ENCODE results near the gene PKP4. TPM values are rescaled to one million over a fixed set of nuclear protein-coding genes. Genes with fewer than 3 reads are reported as not detected.

The PKP4 gene
- total RNA-seq, 1 donor from 2014 or later, result 41.6 TPM

DNA sequence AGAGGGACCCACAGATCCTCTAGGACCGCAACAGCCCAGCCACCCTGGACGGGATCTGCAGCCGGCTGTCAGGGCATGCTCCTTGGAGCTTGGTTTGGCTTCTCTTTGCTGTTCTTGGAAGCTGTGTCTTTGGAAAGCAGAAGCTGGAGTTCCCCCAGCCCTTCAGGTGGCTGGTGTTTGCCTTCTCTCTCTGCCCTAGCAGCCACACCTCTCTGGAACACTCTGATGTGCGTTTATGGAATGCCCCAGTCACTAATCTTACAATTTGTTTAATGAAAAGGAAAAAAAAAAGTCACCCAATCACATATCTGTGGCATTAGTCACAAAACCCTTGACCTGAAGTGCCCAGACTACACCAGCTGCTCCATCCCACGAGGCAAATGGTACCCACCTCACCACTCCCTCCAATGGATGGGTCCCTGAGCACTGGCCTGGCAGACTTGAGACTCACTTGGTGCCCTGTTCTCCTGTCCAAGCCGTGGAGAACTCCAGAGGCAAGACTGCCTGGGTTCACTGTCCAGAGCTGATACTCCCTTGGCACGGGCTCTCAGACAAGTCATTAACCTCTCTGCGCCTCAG, 268.1 kb downstream of the PKP4 start:
- Histone ChIP-seq H3K36me3 (ENCODE audit: control insufficient read depth, insufficient read depth, low read length) (no peaks in the 10 kb centered on the region), H3K27me3 (ENCODE audit: control insufficient read depth, insufficient read depth, low read length) (no peaks in the 10 kb centered on the region), H3K4me3 (ENCODE audit: low read depth, low read length) (no peak overlapping the region)
- FAIRE-seq (no peak), DNase-seq (ENCODE audit: low read depth) (peak; percentile 56)
- TF ChIP-seq, protein P1, sequence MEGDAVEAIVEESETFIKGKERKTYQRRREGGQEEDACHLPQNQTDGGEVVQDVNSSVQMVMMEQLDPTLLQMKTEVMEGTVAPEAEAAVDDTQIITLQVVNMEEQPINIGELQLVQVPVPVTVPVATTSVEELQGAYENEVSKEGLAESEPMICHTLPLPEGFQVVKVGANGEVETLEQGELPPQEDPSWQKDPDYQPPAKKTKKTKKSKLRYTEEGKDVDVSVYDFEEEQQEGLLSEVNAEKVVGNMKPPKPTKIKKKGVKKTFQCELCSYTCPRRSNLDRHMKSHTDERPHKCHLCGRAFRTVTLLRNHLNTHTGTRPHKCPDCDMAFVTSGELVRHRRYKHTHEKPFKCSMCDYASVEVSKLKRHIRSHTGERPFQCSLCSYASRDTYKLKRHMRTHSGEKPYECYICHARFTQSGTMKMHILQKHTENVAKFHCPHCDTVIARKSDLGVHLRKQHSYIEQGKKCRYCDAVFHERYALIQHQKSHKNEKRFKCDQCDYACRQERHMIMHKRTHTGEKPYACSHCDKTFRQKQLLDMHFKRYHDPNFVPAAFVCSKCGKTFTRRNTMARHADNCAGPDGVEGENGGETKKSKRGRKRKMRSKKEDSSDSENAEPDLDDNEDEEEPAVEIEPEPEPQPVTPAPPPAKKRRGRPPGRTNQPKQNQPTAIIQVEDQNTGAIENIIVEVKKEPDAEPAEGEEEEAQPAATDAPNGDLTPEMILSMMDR (IDR thresholded peaks at IDR 0.05; ENCODE audit: insufficient read depth, low read length, severe bottlenecking), result no peak

DNA sequence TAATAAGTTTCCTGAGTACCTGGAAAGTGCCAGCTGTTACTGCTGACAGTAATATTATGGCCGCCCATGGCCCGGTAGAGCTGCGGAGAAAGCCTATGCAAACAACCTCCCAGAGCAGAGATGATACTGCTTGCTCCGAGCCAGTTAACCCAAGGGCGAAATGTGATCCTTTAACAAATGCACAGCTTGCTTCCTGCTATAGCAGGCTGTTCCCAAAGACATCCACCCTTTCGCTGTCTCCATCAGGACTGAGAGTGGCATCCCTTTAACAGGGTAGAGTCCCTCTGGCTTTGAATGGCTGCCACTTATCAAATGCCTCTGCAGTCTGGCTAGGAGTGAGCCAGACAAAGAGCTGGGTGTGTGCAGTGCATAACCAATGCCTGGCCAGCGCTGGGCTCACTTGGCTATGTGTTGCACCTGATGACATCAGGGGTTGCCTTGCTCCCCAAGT, 268.7 kb downstream of the PKP4 start:
- no peaks in the 10 kb centered on the region for H3K36me3 ChIP-seq (ENCODE audit: control insufficient read depth, insufficient read depth, low read length)
- H3K27me3 ChIP-seq (ENCODE audit: control insufficient read depth, insufficient read depth, low read length), result no peaks in the 10 kb centered on the region
- TF ChIP-seq, protein P1 (IDR thresholded peaks at IDR 0.05; ENCODE audit: insufficient read depth, low read length, severe bottlenecking), result no peak
- DNase-seq (ENCODE audit: low read depth) (no peak), FAIRE-seq (no peak)
- H3K4me3 ChIP-seq (ENCODE audit: low read depth, low read length), result no peak overlapping the region

DNA sequence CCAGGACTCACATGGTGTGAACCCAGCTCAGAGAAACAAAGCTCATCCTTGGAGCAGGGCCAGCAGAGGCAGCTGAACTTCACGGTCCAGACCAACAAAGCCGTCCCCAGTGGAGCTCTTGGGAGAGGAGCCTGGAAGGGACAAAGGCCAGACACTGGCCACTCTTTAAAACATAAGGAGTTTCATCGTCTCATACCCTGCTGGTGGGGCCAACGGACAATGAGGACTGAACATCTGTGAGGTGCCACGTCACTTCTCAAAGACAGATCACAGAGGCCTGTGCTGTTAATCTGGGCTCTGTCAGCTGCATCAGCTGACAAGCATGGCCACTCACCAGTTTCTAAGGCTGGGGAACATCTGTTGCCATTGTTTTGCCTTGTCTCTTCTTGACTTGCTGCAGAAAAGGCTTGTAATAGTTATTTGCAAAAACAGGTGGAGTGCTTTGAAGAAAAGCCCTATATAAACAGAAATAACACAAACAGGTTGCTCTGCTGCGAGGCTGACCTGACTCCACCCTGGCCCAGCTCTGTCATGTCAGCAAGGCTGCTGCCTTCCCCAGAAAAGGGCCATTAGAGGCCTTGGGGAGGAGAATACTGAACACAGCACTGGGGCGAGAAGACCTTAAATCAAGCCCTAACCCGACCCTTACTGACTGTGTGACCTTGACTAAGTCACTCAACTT, 270.3 kb downstream of the PKP4 start:
- DNase-seq (ENCODE audit: low read depth), result no peak
- H3K4me3 ChIP-seq (ENCODE audit: low read depth, low read length), result no peak overlapping the region
- TF ChIP-seq, protein P1 (IDR thresholded peaks at IDR 0.05; ENCODE audit: insufficient read depth, low read length, severe bottlenecking), result no peak
- no peaks in the 10 kb centered on the region for H3K36me3 ChIP-seq (ENCODE audit: control insufficient read depth, insufficient read depth, low read length)
- FAIRE-seq, result peak; percentile 83
- H3K27me3 ChIP-seq (ENCODE audit: control insufficient read depth, insufficient read depth, low read length), result no peaks in the 10 kb centered on the region

DNA sequence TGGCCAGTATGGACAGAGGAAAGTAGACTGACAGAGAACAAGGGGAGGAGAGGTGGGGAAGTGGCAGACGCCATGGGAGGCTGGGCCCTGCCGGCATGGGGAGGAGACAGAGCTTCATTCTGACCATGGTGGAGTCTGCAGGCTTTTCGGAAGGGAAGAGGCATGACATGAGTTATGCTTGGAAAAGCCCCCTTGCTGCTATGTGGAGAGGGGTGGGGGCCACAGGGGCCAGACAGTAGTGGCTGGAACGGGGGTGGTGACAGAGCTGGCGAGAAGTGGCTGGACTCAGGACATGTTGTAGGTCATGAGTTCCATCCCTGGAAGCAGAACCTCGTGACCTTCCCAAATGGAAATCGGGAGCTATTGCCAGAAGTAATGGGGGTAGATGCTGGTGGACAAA, 271.7 kb downstream of the PKP4 start:
- TF ChIP-seq, protein P1 (IDR thresholded peaks at IDR 0.05; ENCODE audit: insufficient read depth, low read length, severe bottlenecking), result no peak
- no peak for FAIRE-seq
- DNase-seq (ENCODE audit: low read depth), result no peak
- no peak overlapping the region for H3K4me3 ChIP-seq (ENCODE audit: low read depth, low read length)
- H3K36me3 ChIP-seq (ENCODE audit: control insufficient read depth, insufficient read depth, low read length), result no peaks in the 10 kb centered on the region
- no peaks in the 10 kb centered on the region for H3K27me3 ChIP-seq (ENCODE audit: control insufficient read depth, insufficient read depth, low read length)

DNA sequence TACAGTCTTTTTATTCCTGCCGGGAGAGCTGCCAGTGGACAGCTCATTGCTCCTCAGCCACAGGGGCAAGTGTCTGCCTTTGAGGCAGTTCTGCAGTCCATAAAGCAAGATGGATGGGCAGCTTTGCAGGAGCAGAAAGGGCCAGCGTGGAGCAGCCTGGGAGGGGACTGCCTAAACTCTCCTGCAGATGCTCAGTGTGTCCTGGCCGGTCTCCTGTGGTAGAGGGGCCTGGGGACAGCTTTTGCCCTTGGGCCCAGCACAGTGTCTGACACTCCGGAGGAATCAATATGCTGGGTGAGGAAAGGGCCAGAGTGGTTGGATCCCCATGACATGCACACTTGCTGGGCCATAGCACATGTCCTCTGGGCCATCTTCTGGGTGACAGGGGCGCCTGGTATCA, 272.7 kb downstream of the PKP4 start:
- H3K4me3 ChIP-seq (ENCODE audit: low read depth, low read length), result no peak overlapping the region
- no peaks in the 10 kb centered on the region for H3K27me3 ChIP-seq (ENCODE audit: control insufficient read depth, insufficient read depth, low read length)
- TF ChIP-seq, protein P1 (IDR thresholded peaks at IDR 0.05; ENCODE audit: insufficient read depth, low read length, severe bottlenecking), result no peak
- H3K36me3 ChIP-seq (ENCODE audit: control insufficient read depth, insufficient read depth, low read length), result no peaks in the 10 kb centered on the region
- DNase-seq (ENCODE audit: low read depth), result no peak
- FAIRE-seq, result no peak

Measured in bronchial epithelial cell (primary cell).